HUES64 (cell line): ENCODE data around the gene CHFR.
"Not testable (repeated sequence)": the region's sequence is repeated elsewhere in the genome, so short reads cannot be mapped to it uniquely, and the experiment has no call there.

Source experiments
- H3K27ac ChIP-seq: 2 replicates; pipeline ENCODE4 v1.7.0; 2013; ENCODE audit warnings: low read depth, low read length, inconsistent platforms
- H3K27me3 ChIP-seq: 2 replicates; pipeline ENCODE4 v1.6.1; 2013; ENCODE audit warnings: mild to moderate bottlenecking, low read length; ENCODE audit not compliant: insufficient read depth
- H3K36me3 ChIP-seq: 2 replicates; pipeline ENCODE4 v1.6.1; 2013; ENCODE audit warnings: mild to moderate bottlenecking, low read length; ENCODE audit not compliant: insufficient read depth
- H3K4me1 ChIP-seq: 2 replicates; pipeline ENCODE4 v1.6.1; 2013; ENCODE audit warnings: mild to moderate bottlenecking, low read length, moderate library complexity; ENCODE audit not compliant: insufficient read depth
- H3K4me3 ChIP-seq: 2 replicates; pipeline ENCODE4 v1.5.1; 2013; ENCODE audit warnings: mild to moderate bottlenecking, low read length, moderate library complexity
- H3K9ac ChIP-seq: 2 replicates; pipeline ENCODE4 v1.6.1; 2013; ENCODE audit warnings: mild to moderate bottlenecking, low read depth, low read length
- H3K9me3 ChIP-seq: 2 replicates; pipeline ENCODE4 v1.6.1; 2013; ENCODE audit warnings: low read depth, low read length; ENCODE audit not compliant: insufficient read depth
- WGBS: fragments of 150-250, 120-280 bp; methylation state at CpG from one replicate; pipeline ENCODE4 v1.1.7; 2013; ENCODE audit warnings: missing lambda C conversion rate; 5-methylcytosine and 5-hydroxymethylcytosine counted together

Gene CHFR

DNA sequence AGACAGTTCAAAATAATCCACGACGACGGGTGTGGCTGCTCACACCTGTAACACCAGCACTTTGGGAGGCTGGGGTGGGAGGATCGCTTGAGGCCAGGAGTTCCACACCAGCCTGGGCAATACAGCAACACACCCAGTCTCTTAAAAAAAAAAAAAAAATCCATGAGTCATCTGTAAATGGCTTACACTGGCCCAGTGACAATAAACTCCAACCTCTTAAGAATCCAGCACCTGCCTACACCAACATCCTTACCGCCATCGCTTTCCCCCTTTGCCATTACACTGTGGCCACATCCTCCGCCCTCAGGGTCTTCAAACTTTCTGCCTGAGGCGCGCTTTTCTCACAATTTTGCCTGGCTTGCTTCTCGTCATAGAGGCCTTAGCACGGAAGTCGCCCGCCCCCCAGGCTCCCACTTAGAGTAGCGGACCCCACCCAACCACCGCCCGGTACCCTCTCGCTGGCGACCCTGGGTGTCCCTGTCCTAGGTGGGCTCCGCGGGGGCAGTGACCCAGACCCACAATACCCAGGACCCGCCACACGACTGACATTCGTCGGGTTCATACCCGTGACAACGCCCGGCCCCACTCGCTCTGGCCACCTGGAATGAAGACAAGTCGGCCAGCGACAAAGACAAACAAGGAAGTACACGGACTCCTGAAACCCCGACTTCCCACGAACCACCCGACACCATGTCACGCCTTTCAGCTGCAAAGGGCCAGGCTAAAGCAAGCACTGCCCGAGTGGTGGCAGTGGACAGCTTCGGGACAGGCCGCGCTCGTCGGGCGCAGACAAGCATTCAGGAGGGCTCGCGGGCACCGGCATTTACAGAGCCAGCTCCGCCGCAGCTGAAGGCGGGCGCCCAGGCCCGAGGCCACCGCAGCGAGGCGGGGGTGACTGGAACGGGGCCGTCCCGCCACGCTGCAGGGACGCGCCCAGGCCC, 59.4 kb downstream of the CHFR start:
- H3K36me3 ChIP-seq = peaks cover 36% of the 10 kb centered on the region
- WGBS = 12% methylated on average over 59 of the region's 59 CpGs
- no peaks in the 10 kb centered on the region for H3K27me3 ChIP-seq
- H3K27ac ChIP-seq = peak overlapping the region; percentile 49
- H3K9ac ChIP-seq = peak overlapping the region; percentile 100
- H3K4me1 ChIP-seq = no peaks in the 10 kb centered on the region
- peak overlapping the region; percentile 93 for H3K4me3 ChIP-seq
- H3K9me3 ChIP-seq = no peaks in the 10 kb centered on the region

DNA sequence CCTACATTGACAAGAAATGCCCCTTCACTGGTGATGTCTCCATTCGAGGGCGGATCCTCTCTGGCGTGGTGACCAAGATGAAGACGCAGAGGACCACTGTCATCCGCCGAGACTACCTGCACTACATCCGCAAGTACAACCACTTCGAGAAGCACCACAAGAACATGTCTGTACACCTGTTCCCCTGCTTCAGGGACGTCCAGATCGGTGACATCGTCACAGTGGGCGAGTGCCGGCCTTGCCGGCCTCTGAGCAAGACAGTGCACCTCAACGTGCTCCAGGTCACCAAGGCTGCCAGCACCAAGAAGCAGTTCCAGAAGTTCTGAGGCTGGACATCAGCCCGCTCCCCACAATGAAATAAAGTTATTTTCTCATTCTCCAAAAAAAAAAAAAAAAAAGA, 61.5 kb downstream of the CHFR start:
- H3K9me3 ChIP-seq = no peaks in the 10 kb centered on the region
- no peaks in the 10 kb centered on the region for H3K4me1 ChIP-seq
- H3K9ac ChIP-seq = no peak overlapping the region
- 95% methylated on average over 16 of the region's 16 CpGs for WGBS
- H3K27ac ChIP-seq = no peak overlapping the region
- H3K4me3 ChIP-seq = no peak overlapping the region
- H3K36me3 ChIP-seq = peaks cover 48% of the 10 kb centered on the region
- no peaks in the 10 kb centered on the region for H3K27me3 ChIP-seq

DNA sequence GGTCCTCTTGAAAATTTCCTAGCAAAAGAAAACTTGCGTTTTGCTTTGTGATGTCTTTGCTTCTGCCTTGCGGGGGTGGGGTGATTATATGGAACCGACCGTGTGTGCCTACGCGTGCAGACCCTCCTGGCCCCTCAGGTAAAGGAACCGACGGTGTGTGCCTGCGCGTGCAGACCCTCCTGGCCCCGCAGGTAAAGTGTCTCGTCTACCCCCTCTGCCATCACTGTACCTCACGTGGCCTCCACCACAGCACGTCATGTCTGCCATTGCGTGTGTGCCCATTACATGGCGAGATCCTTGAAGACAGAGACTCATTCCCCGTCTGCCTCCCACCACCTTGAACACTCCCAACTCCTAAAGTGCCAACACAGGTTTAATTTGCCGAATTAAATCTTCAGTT, 62.3 kb downstream of the CHFR start:
- H3K9me3 ChIP-seq = no peaks in the 10 kb centered on the region
- 97% methylated on average over 18 of the region's 18 CpGs for WGBS
- no peak overlapping the region for H3K27ac ChIP-seq
- peaks cover 54% of the 10 kb centered on the region for H3K36me3 ChIP-seq
- H3K27me3 ChIP-seq = no peaks in the 10 kb centered on the region
- no peak overlapping the region for H3K9ac ChIP-seq
- H3K4me1 ChIP-seq = no peaks in the 10 kb centered on the region
- no peak overlapping the region for H3K4me3 ChIP-seq

DNA sequence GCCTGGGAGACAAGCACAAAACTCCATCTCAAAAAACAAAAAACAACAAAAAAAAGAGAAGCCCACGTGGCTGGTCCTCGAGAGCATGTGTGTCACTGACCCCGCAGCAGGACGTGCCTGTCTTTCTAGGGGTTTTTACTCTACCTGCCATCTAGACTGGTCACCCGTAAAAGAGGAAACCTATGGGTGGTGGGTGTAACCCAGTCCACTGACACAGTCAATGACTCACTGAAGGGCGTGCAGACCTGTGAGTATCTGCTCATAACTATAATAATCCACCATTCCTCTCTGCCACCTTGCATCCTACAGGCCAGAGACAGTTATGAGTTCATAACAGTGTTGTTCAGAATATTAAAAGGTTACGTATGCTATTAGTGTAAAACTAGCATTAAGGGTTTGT, 63.4 kb downstream of the CHFR start:
- H3K36me3 ChIP-seq = peaks cover 64% of the 10 kb centered on the region
- WGBS = 99% methylated on average over 7 of the region's 7 CpGs
- no peaks in the 10 kb centered on the region for H3K4me1 ChIP-seq

DNA sequence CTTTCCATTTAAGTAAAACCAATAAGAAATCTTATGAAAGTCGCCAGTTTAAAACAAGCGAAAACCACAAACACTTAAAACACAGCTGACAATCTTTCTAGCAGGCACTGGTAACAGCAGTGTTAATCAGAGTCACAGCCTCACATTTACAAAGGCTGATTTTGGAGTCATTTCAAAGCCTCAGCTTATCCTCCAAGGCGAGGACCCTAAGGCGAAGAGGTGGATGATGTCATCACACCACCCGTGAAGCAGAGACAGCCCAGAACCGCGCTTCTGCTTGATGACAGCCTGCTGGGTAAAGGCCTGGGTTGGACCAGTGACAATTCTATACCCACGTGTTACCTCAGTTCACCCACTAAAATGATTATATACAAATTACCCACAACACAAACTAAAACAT, 68.8 kb downstream of the CHFR start:
- peaks cover 70% of the 10 kb centered on the region for H3K36me3 ChIP-seq
- H3K27ac ChIP-seq = no peak overlapping the region

More for the DNA sequence above, 63.4 kb downstream of the CHFR start:
- H3K4me3 ChIP-seq = no peak overlapping the region
- H3K9ac ChIP-seq = no peak overlapping the region
- H3K9me3 ChIP-seq = no peaks in the 10 kb centered on the region
- no peaks in the 10 kb centered on the region for H3K27me3 ChIP-seq
- H3K27ac ChIP-seq = no peak overlapping the region

DNA sequence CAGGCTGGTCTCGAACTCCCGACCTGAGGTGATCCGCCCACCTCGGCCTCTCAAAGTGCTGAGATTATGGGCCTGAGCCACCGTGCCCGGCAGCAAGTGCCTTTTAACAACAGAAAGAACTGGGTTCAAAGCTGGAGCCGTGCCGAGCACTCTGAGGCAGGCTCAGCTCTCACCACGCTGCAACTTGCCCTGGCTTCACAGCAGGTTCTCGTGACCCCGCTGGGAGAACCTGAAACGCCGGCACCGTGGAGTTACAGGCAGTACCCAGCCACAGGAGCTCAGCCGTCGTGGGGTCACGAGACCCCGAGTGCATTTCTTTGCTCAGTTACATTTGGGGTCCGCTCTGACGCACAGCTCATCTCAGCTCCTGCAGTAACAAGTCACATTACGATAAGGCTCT, 73.2 kb downstream of the CHFR start:
- Histone ChIP-seq H3K27me3 (no peaks in the 10 kb centered on the region), H3K36me3 (peaks cover 73% of the 10 kb centered on the region), H3K9ac (no peak overlapping the region), H3K4me3 (no peak overlapping the region), H3K4me1 (no peaks in the 10 kb centered on the region), H3K27ac (no peak overlapping the region), H3K9me3 (0 out of 2 replicates have a peak, but pooled peaks cover 2% of the 10 kb centered on the region)
- WGBS = 98% methylated on average over 21 of the region's 21 CpGs

More for the DNA sequence above, 68.8 kb downstream of the CHFR start:
- no peaks in the 10 kb centered on the region for H3K9me3 ChIP-seq
- no peaks in the 10 kb centered on the region for H3K4me1 ChIP-seq
- H3K9ac ChIP-seq = no peak overlapping the region
- H3K4me3 ChIP-seq = no peak overlapping the region
- no peaks in the 10 kb centered on the region for H3K27me3 ChIP-seq
- WGBS = 98% methylated on average over 8 of the region's 8 CpGs

DNA sequence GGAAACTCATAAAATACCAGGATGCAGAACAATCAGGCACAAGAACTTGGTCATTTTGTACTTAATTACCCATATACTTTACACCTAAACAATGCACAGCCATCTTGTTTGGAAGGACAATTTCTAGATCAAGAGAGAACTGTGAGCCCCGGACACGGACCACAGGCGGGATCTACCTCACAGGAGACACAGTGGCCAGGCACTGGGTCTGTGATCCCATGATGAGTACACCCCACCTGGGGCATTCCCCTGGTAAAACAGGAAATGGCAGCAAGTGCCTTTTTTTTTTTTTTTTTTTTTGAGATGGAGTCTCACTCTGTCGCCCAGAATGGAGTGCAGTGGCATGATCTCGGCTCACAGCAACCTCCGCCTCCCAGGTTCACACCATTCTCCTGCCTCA, 74.0 kb downstream of the CHFR start:
- Histone ChIP-seq H3K27me3 (no peaks in the 10 kb centered on the region), H3K36me3 (peaks cover 69% of the 10 kb centered on the region), H3K9me3 (0 out of 2 replicates have a peak, but pooled peaks cover 2% of the 10 kb centered on the region), H3K27ac (no peak overlapping the region), H3K9ac (no peak overlapping the region), H3K4me3 (no peak overlapping the region), H3K4me1 (no peaks in the 10 kb centered on the region)
- WGBS = over 99% methylated on average over 6 of the region's 6 CpGs

DNA sequence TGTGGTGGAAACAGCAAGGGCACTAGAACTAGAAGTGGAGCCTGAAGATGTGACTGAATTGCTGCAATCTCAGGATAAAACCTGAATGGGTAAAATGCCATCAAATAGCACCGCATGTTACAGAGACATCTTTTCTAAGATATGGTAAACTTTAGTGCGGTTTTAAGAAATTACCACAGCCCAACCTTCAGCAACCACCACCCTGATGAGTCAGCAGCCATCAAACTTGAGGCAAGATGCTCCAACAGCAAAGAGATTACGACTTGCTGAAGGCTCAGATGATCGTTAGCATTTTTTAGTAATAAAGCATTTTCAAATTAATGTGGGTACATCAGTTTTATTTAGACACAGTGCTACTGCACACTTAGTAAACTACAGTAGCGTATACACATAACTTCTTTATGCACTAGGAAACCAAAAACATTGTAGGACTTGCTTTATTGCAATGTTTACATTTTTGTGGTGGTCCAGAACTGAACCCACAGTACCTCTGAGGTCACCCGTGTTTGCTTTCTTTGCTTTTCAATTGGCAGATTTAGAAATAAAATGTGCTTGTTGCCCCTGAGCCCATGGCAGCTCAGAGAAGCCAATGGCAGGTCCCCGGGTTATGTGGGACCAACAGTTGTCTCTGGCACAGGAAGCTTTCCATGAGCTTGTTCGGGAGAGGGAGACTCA, 74.6 kb downstream of the CHFR start:
- Histone ChIP-seq H3K9me3 (0 out of 2 replicates have a peak, but pooled peaks cover 2% of the 10 kb centered on the region), H3K4me1 (no peaks in the 10 kb centered on the region), H3K36me3 (peaks cover 69% of the 10 kb centered on the region), H3K4me3 (no peak overlapping the region), H3K9ac (no peak overlapping the region), H3K27me3 (no peaks in the 10 kb centered on the region), H3K27ac (no peak overlapping the region)
- WGBS = 96% methylated on average over 8 of the region's 8 CpGs

DNA sequence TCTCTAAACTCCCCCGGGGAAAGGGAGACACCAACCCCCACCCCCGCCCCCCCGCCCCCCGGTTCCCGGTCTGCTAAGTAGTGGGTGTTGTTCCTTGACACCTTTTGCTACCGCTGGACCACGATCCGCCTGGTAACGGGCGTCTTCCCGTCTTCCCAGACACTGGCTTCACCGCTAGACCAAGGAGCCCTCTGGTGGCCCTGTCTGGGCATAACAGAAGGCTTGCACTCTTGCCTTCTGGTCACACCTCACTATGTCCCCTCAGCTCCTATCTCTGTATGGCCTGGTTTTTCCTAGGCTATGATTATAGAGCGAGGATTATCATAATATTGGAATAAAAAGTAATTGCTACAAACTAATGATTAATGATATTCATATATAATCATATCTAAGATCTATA, 78.0 kb downstream of the CHFR start:
- H3K9me3 ChIP-seq, H3K9ac ChIP-seq, H3K4me3 ChIP-seq, H3K27me3 ChIP-seq, H3K27ac ChIP-seq, H3K4me1 ChIP-seq: not testable (repeated sequence)
- H3K36me3 ChIP-seq = peaks cover 71% of the 10 kb centered on the region
- WGBS = 86% methylated on average over 10 of the region's 13 CpGs

DNA sequence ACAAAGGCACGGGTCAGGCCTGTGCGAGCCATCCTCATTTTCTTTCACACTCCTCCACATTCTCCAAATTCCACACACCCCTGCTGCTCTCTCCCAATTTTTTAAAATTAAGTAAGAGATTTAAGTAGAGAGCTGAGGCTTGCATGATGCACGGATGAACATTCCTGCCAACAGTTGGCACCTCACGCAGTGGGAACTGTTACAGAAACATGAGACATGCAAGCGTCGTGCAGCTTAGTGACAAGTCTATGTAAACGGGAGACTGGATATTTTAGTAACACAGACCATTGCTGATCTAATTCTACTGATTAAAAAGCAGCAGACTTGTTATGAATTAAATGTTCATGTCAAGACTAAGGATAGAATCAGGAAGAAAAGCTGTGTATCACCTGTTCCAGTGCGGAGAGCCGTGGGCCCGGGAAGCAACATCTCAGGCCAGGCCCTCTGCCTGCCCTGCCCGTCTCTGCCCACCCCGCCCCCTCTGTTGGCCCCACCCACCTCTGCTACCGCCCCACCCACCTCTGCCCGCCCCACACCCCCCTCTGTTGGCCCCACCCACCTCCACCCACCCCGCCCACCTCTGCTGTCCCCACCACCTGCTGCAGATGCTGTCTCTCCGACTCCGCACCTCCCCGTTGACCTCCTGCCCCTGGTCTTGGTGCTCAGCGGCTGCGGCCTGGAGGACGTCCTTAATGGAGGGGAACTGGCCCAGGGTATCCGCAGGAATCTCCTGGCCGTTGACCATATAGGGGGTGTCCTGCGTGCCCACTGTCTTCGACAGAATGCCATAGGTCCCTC, 79.9 kb downstream of the CHFR start:
- Histone ChIP-seq H3K4me3 (no peak overlapping the region), H3K27me3 (no peaks in the 10 kb centered on the region), H3K9ac (no peak overlapping the region), H3K27ac (no peak overlapping the region), H3K4me1 (no peaks in the 10 kb centered on the region), H3K9me3 (0 out of 2 replicates have a peak, but pooled peaks cover 2% of the 10 kb centered on the region), H3K36me3 (peaks cover 70% of the 10 kb centered on the region)
- 90% methylated on average over 22 of the region's 25 CpGs for WGBS

DNA sequence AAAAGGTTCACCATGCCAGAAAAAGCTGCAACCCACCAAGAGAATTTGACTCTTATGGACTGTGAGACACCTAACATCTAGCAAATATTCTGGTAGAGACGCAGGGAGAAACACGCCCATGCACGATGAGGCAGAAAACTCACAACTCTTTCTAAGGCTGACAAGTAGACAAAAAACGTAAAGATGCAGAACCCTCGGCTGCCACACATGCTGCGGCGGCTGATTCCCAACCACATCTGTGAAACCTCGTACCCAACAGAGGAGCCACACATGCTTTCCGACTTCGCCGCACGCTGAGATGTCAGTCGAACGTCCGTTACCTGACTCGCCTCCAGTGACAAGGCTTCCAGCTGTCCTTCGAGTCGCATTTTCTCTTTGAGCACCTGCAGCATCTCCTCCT, 80.5 kb downstream of the CHFR start:
- 0 out of 2 replicates have a peak, but pooled peaks cover 2% of the 10 kb centered on the region for H3K9me3 ChIP-seq
- H3K4me3 ChIP-seq = no peak overlapping the region
- H3K27me3 ChIP-seq = no peaks in the 10 kb centered on the region
- no peaks in the 10 kb centered on the region for H3K4me1 ChIP-seq
- H3K9ac ChIP-seq = no peak overlapping the region
- no peak overlapping the region for H3K27ac ChIP-seq
- H3K36me3 ChIP-seq = peaks cover 70% of the 10 kb centered on the region
- WGBS = 96% methylated on average over 18 of the region's 18 CpGs
